GM19023 (cell line): ENCODE data around the gene C1QTNF1.

ENCODE experiments used
- ATAC-seq: cut with Tn5 transposase; IDR thresholded peaks from one replicate; pipeline ENCODE4 v1.9.1; 2021; ENCODE audit warnings: mild to moderate bottlenecking, moderate library complexity; ENCODE audit not compliant: unreplicated experiment

Gene C1QTNF1

GRCh38 chr17:79090443-79091225 lies 66.7 kb downstream of the C1QTNF1 start:
- no peak for ATAC-seq

DNA sequence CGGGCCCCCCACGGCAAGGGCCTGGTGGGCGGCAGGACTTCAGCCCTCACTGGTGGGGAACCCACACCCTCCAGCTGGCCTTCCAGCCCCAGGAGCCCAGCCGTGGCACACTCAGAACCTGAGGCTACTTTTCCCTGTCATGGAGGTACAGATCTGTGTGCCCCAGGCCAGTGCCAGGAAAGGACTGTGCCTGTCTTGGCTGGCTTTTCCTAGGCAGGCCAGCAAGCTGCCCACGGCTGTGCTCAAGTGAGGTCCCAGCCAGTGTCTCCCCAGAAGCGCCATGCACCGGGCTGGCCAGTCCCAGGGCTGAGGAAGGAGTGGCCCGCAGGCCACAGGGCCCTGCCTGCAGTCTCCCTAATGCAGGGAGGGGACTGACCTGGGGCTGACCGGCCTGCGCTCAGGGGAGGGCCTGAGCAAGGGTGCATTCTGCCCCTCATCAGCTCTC lies 67.3 kb downstream of the C1QTNF1 start:
- no peak for ATAC-seq

- ATAC-seq, result no peak
Measured at GRCh38 chr17:79092567-79092966, 68.6 kb downstream of the C1QTNF1 start.

GRCh38 chr17:79093270-79093669 lies 69.3 kb downstream of the C1QTNF1 start:
- no peak for ATAC-seq

DNA sequence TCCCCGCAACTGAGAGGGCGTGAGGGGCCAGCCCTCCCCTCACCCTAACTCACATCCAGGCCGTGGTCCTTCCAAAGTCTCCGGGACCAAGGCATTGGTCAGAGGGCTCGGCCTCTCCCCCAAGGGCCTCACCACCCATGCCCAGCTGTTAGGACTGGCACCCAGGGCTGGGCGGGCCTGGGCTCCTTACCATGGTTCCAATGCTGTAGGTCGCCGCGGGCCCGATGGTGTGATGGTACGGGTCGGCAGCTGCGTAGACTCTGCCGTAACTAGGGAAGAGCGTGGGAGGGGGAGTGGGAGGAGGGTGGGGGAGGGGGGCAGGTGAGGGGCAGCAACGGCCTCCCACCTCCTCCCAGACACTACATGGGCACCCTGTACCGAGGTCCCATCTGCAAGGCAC lies 70.3 kb downstream of the C1QTNF1 start:
- ATAC-seq, result no peak

- no peak for ATAC-seq
Measured at GRCh38 chr17:79095345-79096055, 71.5 kb downstream of the C1QTNF1 start.

GRCh38 chr17:79096477-79096876 lies 72.5 kb downstream of the C1QTNF1 start:
- no peak for ATAC-seq

DNA sequence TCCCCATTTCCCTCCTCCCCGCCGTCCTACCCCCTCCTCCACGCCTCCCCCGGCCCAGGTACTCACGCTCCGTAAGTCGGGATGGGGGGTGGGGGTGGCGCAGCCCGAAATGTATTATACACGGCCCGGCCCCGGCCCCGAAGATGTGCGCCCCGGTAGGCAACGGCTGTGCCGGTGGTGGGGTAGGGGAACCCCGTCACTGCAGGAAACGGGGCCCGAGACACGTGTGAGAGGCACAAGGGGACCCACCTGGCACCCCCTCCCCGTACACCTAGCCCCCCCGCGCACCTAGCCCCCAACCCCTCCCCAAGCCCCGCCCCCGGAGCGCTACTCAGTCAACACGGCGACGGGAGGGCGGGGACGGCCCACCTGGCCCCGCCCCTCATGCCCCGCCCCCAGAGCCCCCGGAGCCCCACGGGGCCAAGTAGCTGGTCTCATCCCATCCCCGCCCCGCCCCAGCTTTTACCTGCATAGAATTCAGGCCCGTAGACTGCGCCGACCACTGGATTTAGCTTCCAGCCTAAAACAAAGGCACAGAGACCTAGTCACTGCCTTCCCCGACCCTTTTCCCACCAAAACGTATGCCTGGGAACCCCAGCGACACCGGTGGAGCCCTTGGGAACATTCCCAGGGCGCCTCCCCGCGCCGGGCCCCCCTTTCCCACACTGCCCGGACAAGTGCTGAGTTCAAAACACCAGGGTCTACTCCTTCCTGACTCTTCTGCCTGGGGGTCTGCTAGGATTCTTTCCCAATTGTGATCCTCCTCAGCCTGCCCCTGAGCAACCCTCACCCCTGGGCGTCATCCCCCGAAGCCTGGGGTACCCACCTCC lies 73.5 kb downstream of the C1QTNF1 start:
- ATAC-seq, result no peak

- no peak for ATAC-seq
Measured at GRCh38 chr17:79098282-79098867, 74.4 kb downstream of the C1QTNF1 start.
